Neural progenitor cell (in vitro differentiated cells): ENCODE results near the gene IQGAP2.

Experiments
- CTCF ChIP-seq: fragments of 200-600 bp; sonication (generic); IDR thresholded peaks from 2 replicates; pipeline ENCODE4 v1.5.1; 2017; ENCODE audit warnings: antibody characterized with exemption, mild to moderate bottlenecking
- EZH2 ChIP-seq: fragments of 200-600 bp; sonication (generic); IDR thresholded peaks from 2 replicates; pipeline ENCODE4 v1.6.1; 2017; ENCODE audit warnings: antibody characterized with exemption, mild to moderate bottlenecking, moderate library complexity

- no peak for TF ChIP-seq CTCF
- TF ChIP-seq EZH2: no peak
These were observed 80.3 kb downstream of the IQGAP2 start for GRCh38 chr5:76483433-76483832.
